ENCODE data around the gene TBC1D24.

Gene TBC1D24

GRCh38 chr16:2505695-2506094 lies 30.8 kb downstream of the TBC1D24 start:
- Histone ChIP-seq H3K9me3 (ENCODE audit: insufficient read depth, low read depth, low read length) (no peaks in the 10 kb centered on the region), H3K4me1 (ENCODE audit: insufficient read depth, low read length) (peaks cover 6% of the 10 kb centered on the region), H3K27me3 (ENCODE audit: insufficient read depth, low read length) (no peaks in the 10 kb centered on the region), H3K9ac (ENCODE audit: low read depth, low read length) (no peak overlapping the region), H3K36me3 (ENCODE audit: insufficient read depth, low read length) (no peaks in the 10 kb centered on the region), H3K4me3 (ENCODE audit: low read length) (no peak overlapping the region), H3K27ac (ENCODE audit: low read depth, low read length) (no peak overlapping the region)
- WGBS = 92% methylated on average over 14 of the region's 14 CpGs

GRCh38 chr16:2507052-2507659 lies 32.2 kb downstream of the TBC1D24 start:
- Histone ChIP-seq H3K27me3 (ENCODE audit: insufficient read depth, low read length) (no peaks in the 10 kb centered on the region), H3K9ac (ENCODE audit: low read depth, low read length) (no peak overlapping the region), H3K36me3 (ENCODE audit: insufficient read depth, low read length) (no peaks in the 10 kb centered on the region), H3K4me1 (ENCODE audit: insufficient read depth, low read length) (peaks cover 5% of the 10 kb centered on the region; the same call in 1 of the 2 replicates), H3K9me3 (ENCODE audit: insufficient read depth, low read depth, low read length) (no peaks in the 10 kb centered on the region), H3K27ac (ENCODE audit: low read depth, low read length) (no peak overlapping the region), H3K4me3 (ENCODE audit: low read length) (no peak overlapping the region)
- WGBS = 89% methylated on average over 14 of the region's 14 CpGs

GRCh38 chr16:2507665-2508064 lies 32.7 kb downstream of the TBC1D24 start:
- Histone ChIP-seq H3K4me1 (ENCODE audit: insufficient read depth, low read length) (peaks cover 10% of the 10 kb centered on the region; the same call in 1 of the 2 replicates), H3K9ac (ENCODE audit: low read depth, low read length) (no peak overlapping the region), H3K27me3 (ENCODE audit: insufficient read depth, low read length) (no peaks in the 10 kb centered on the region), H3K9me3 (ENCODE audit: insufficient read depth, low read depth, low read length) (no peaks in the 10 kb centered on the region), H3K4me3 (ENCODE audit: low read length) (no peak overlapping the region), H3K36me3 (ENCODE audit: insufficient read depth, low read length) (no peaks in the 10 kb centered on the region), H3K27ac (ENCODE audit: low read depth, low read length) (no peak overlapping the region)
- 93% methylated on average over 11 of the region's 11 CpGs for WGBS

- Histone ChIP-seq H3K4me3 (ENCODE audit: low read length) (no peak overlapping the region), H3K9ac (ENCODE audit: low read depth, low read length) (no peak overlapping the region), H3K36me3 (ENCODE audit: insufficient read depth, low read length) (no peaks in the 10 kb centered on the region), H3K4me1 (ENCODE audit: insufficient read depth, low read length) (peaks cover 11% of the 10 kb centered on the region; the same call in 1 of the 2 replicates), H3K27me3 (ENCODE audit: insufficient read depth, low read length) (no peaks in the 10 kb centered on the region), H3K9me3 (ENCODE audit: insufficient read depth, low read depth, low read length) (no peaks in the 10 kb centered on the region), H3K27ac (ENCODE audit: low read depth, low read length) (no peak overlapping the region)
- WGBS = 89% methylated on average over 18 of the region's 18 CpGs
These were observed 33.9 kb downstream of the TBC1D24 start for GRCh38 chr16:2508722-2509400.

- H3K9ac ChIP-seq (ENCODE audit: low read depth, low read length) = no peak overlapping the region
- H3K27me3 ChIP-seq (ENCODE audit: insufficient read depth, low read length) = no peaks in the 10 kb centered on the region
- H3K9me3 ChIP-seq (ENCODE audit: insufficient read depth, low read depth, low read length) = no peaks in the 10 kb centered on the region
- H3K36me3 ChIP-seq (ENCODE audit: insufficient read depth, low read length) = no peaks in the 10 kb centered on the region
- 50% methylated on average over 24 of the region's 24 CpGs for WGBS
- peaks cover 26% of the 10 kb centered on the region; the same call in 1 of the 2 replicates for H3K4me1 ChIP-seq (ENCODE audit: insufficient read depth, low read length)
- 0 out of 2 replicates have a peak overlapping the region, but pooled peaks have one; percentile 15 for H3K4me3 ChIP-seq (ENCODE audit: low read length)
- H3K27ac ChIP-seq (ENCODE audit: low read depth, low read length) = no peak overlapping the region
These were observed 36.3 kb downstream of the TBC1D24 start for GRCh38 chr16:2511128-2511800.

GRCh38 chr16:2511996-2512734 lies 37.2 kb downstream of the TBC1D24 start:
- Histone ChIP-seq H3K36me3 (ENCODE audit: insufficient read depth, low read length) (no peaks in the 10 kb centered on the region), H3K27ac (ENCODE audit: low read depth, low read length) (no peak overlapping the region), H3K27me3 (ENCODE audit: insufficient read depth, low read length) (no peaks in the 10 kb centered on the region), H3K9ac (ENCODE audit: low read depth, low read length) (0 out of 2 replicates have a peak overlapping the region, but pooled peaks have one; percentile 4), H3K4me3 (ENCODE audit: low read length) (no peak overlapping the region), H3K9me3 (ENCODE audit: insufficient read depth, low read depth, low read length) (no peaks in the 10 kb centered on the region), H3K4me1 (ENCODE audit: insufficient read depth, low read length) (peaks cover 27% of the 10 kb centered on the region; the same call in 1 of the 2 replicates)
- 80% methylated on average over 17 of the region's 17 CpGs for WGBS

- 50% methylated on average over 15 of the region's 15 CpGs for WGBS
- peak overlapping the region; percentile 99 for H3K9ac ChIP-seq (ENCODE audit: low read depth, low read length)
- H3K36me3 ChIP-seq (ENCODE audit: insufficient read depth, low read length) = no peaks in the 10 kb centered on the region
- H3K4me3 ChIP-seq (ENCODE audit: low read length) = peak overlapping the region; percentile 89
- no peaks in the 10 kb centered on the region for H3K9me3 ChIP-seq (ENCODE audit: insufficient read depth, low read depth, low read length)
- peak overlapping the region; percentile 98 for H3K27ac ChIP-seq (ENCODE audit: low read depth, low read length)
- H3K27me3 ChIP-seq (ENCODE audit: insufficient read depth, low read length) = no peaks in the 10 kb centered on the region
- H3K4me1 ChIP-seq (ENCODE audit: insufficient read depth, low read length) = peaks cover 27% of the 10 kb centered on the region; the same call in 1 of the 2 replicates
These were observed 37.9 kb downstream of the TBC1D24 start for GRCh38 chr16:2512735-2513404.

- no peaks in the 10 kb centered on the region for H3K36me3 ChIP-seq (ENCODE audit: insufficient read depth, low read length)
- peak within 1 kb of the TSS; percentile 89 for H3K4me3 ChIP-seq (ENCODE audit: low read length)
- H3K4me1 ChIP-seq (ENCODE audit: insufficient read depth, low read length) = peaks cover 27% of the 10 kb centered on the region; the same call in 1 of the 2 replicates
- peak within 1 kb of the TSS; percentile 98 for H3K27ac ChIP-seq (ENCODE audit: low read depth, low read length)
- H3K27me3 ChIP-seq (ENCODE audit: insufficient read depth, low read length) = no peaks in the 10 kb centered on the region
- H3K9me3 ChIP-seq (ENCODE audit: insufficient read depth, low read depth, low read length) = no peaks in the 10 kb centered on the region
- WGBS = 1% methylated on average over 122 of the region's 122 CpGs
- H3K9ac ChIP-seq (ENCODE audit: low read depth, low read length) = peak within 1 kb of the TSS; percentile 99
These were observed 38.7 kb downstream of the TBC1D24 start, which contains the start of gene ATP6V0C for GRCh38 chr16:2513405-2514332. TSS of gene ATP6V0C (plus strand) at chr16:2513952. CDS start at chr16:2514104, 152 bp downstream.

GRCh38 chr16:2514333-2515179 lies 39.6 kb downstream of the TBC1D24 start:
- 2% methylated on average over 61 of the region's 63 CpGs for WGBS
- 0 out of 2 replicates have a peak, but pooled peaks cover 3% of the 10 kb centered on the region for H3K36me3 ChIP-seq (ENCODE audit: insufficient read depth, low read length)
- H3K27me3 ChIP-seq (ENCODE audit: insufficient read depth, low read length) = no peaks in the 10 kb centered on the region

More at GRCh38 chr16:2514333-2515179, 39.6 kb downstream of the TBC1D24 start:
- H3K27ac ChIP-seq (ENCODE audit: low read depth, low read length) = peak overlapping the region; percentile 98; the same call in 1 of the 2 replicates
- peak overlapping the region; percentile 99 for H3K9ac ChIP-seq (ENCODE audit: low read depth, low read length)
- H3K4me1 ChIP-seq (ENCODE audit: insufficient read depth, low read length) = peaks cover 27% of the 10 kb centered on the region; the same call in 1 of the 2 replicates
- no peaks in the 10 kb centered on the region for H3K9me3 ChIP-seq (ENCODE audit: insufficient read depth, low read depth, low read length)
- H3K4me3 ChIP-seq (ENCODE audit: low read length) = peak overlapping the region; percentile 89
